ENCODE measurements around the gene DIPK1C. TPM values are rescaled to one million over a fixed set of nuclear protein-coding genes. Genes with fewer than 3 reads are reported as not detected.

DIPK1C gene
- polyA plus RNA-seq, 1 donor (not counting 4 experiments of a cell fraction or from before 2014, with no cell fraction given): not detected

GRCh38 chr18:74412116-74412880 lies 44.8 kb downstream of the DIPK1C start:
- no peaks in the 10 kb centered on the region for H3K27me3 ChIP-seq (ENCODE audit: control insufficient read depth, extremely low read depth, insufficient read depth, low read length)
- H3K9me1 ChIP-seq (ENCODE audit: control insufficient read depth, extremely low read depth, insufficient read depth, low read length): no peaks in the 10 kb centered on the region
- H3K27ac ChIP-seq (ENCODE audit: control insufficient read depth, insufficient read depth, low read length): no peak overlapping the region
- no peaks in the 10 kb centered on the region for H3K9me3 ChIP-seq (ENCODE audit: control insufficient read depth, low read depth, low read length)
- no peak for DNase-seq (ENCODE audit: low read depth, low spot score)
- dilution Hi-C loops (cut with MboI; ENCODE audit: extremely low pct_ligation_motif_present, low sequenced_read_pairs): no loop called here
- no peak overlapping the region for H3K4me3 ChIP-seq (ENCODE audit: control insufficient read depth in 2 of 3, extremely low read depth in 1 of 3, insufficient read depth in 2 of 3, low read depth in 1 of 3, low read length in 3 of 3)
- H4K20me1 ChIP-seq (ENCODE audit: control insufficient read depth, extremely low read depth, insufficient read depth, low read length): no peaks in the 10 kb centered on the region
- H3K4me2 ChIP-seq (ENCODE audit: control insufficient read depth, extremely low read depth, insufficient read depth, low read depth, low read length): no peak overlapping the region
- no peak overlapping the region for H2AFZ ChIP-seq (ENCODE audit: control insufficient read depth, low read length)
- no peaks in the 10 kb centered on the region for H3K79me2 ChIP-seq (ENCODE audit: control insufficient read depth, insufficient read depth, low read length)
- no peak overlapping the region for H3K9ac ChIP-seq (ENCODE audit: control insufficient read depth, extremely low read depth, insufficient read depth, low read length)
- no peaks in the 10 kb centered on the region for H3K4me1 ChIP-seq (ENCODE audit: control insufficient read depth, extremely low read depth, insufficient read depth, low read length)
- no peak for FAIRE-seq
- H3K36me3 ChIP-seq (ENCODE audit: control insufficient read depth in 2 of 2, extremely low read depth in 1 of 2, insufficient read depth in 2 of 2, low read length in 2 of 2): no peaks in the 10 kb centered on the region
- TF ChIP-seq EZH2 (IDR thresholded peaks at IDR 0.05; ENCODE audit: low read length): no peak
- TF ChIP-seq CTCF (optimal IDR thresholded peaks at IDR 0.05 in 1 of 3, IDR thresholded peaks at IDR 0.05 in 1 of 3, conservative IDR thresholded peaks at IDR 0.05 in 1 of 3; ENCODE audit: extremely low read depth in 1 of 3, insufficient read depth in 2 of 3, low read length in 3 of 3): no peak

GRCh38 chr18:74411475-74411874 lies 45.6 kb downstream of the DIPK1C start:
- no peak overlapping the region for H3K9ac ChIP-seq (ENCODE audit: control insufficient read depth, extremely low read depth, insufficient read depth, low read length)
- H3K9me1 ChIP-seq (ENCODE audit: control insufficient read depth, extremely low read depth, insufficient read depth, low read length): no peaks in the 10 kb centered on the region
- H3K36me3 ChIP-seq (ENCODE audit: control insufficient read depth in 2 of 2, extremely low read depth in 1 of 2, insufficient read depth in 2 of 2, low read length in 2 of 2): no peaks in the 10 kb centered on the region
- no peak overlapping the region for H3K4me2 ChIP-seq (ENCODE audit: control insufficient read depth, extremely low read depth, insufficient read depth, low read depth, low read length)
- no peaks in the 10 kb centered on the region for H3K79me2 ChIP-seq (ENCODE audit: control insufficient read depth, insufficient read depth, low read length)
- TF ChIP-seq CTCF (optimal IDR thresholded peaks at IDR 0.05 in 1 of 3, IDR thresholded peaks at IDR 0.05 in 1 of 3, conservative IDR thresholded peaks at IDR 0.05 in 1 of 3; ENCODE audit: extremely low read depth in 1 of 3, insufficient read depth in 2 of 3, low read length in 3 of 3) (no peak), EZH2 (IDR thresholded peaks at IDR 0.05; ENCODE audit: low read length) (no peak)
- H4K20me1 ChIP-seq (ENCODE audit: control insufficient read depth, extremely low read depth, insufficient read depth, low read length): no peaks in the 10 kb centered on the region
- DNase-seq (ENCODE audit: low read depth, low spot score): no peak
- no peaks in the 10 kb centered on the region for H3K4me1 ChIP-seq (ENCODE audit: control insufficient read depth, extremely low read depth, insufficient read depth, low read length)
- H3K27ac ChIP-seq (ENCODE audit: control insufficient read depth, insufficient read depth, low read length): no peak overlapping the region
- H3K27me3 ChIP-seq (ENCODE audit: control insufficient read depth, extremely low read depth, insufficient read depth, low read length): no peaks in the 10 kb centered on the region
- FAIRE-seq: no peak
- dilution Hi-C loops (cut with MboI; ENCODE audit: extremely low pct_ligation_motif_present, low sequenced_read_pairs): no loop called here
- H2AFZ ChIP-seq (ENCODE audit: control insufficient read depth, low read length): no peak overlapping the region
- H3K9me3 ChIP-seq (ENCODE audit: control insufficient read depth, low read depth, low read length): no peaks in the 10 kb centered on the region
- no peak overlapping the region for H3K4me3 ChIP-seq (ENCODE audit: control insufficient read depth in 2 of 3, extremely low read depth in 1 of 3, insufficient read depth in 2 of 3, low read depth in 1 of 3, low read length in 3 of 3)

Data from keratinocyte (primary cell).